ENCODE data around the gene DTNB. TPM values are rescaled to one million over a fixed set of nuclear protein-coding genes. Genes with fewer than 3 reads are reported as not detected.

The DTNB gene
- polyA plus RNA-seq, 1 of the 3 experiments (the other 2 are of a cell fraction) = 15.3 TPM

DNA sequence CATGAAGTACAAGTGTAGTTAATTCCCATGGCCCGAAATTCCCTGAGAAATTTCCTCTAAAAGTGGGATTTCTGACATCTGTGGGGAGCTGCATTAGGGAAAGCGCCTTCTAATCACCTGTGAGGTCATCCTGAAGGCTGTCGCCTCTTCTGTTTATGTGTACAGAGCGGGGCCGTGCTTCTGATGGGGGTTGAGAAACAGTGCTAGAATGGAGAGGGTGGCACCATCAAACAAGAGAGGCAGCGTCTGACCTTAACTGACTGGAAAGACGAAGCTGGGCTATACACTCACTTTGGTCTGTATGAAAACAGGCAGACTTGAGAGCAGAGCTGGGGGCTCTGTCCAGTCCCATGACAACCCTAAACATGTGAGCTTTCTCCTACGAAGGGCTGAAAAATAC, 287.5 kb downstream of the DTNB start:
- H3K4me3 ChIP-seq (ENCODE audit: low read depth in 2 of 2, low read length in 1 of 2) = no peak overlapping the region
- no peak for DNase-seq
- WGBS (ENCODE audit: low lambda C conversion rate) = 80% methylated on average over 8 of the region's 8 CpGs
- no peak overlapping the region for H2AFZ ChIP-seq (ENCODE audit: low read depth)
- no peak overlapping the region for H3K4me2 ChIP-seq
- TF ChIP-seq RFX5 (IDR thresholded peaks at IDR 0.05; ENCODE audit: low read length) (no peak), GABPA (IDR thresholded peaks at IDR 0.05; ENCODE audit: low read depth) (no peak), ELF1 (IDR thresholded peaks at IDR 0.05) (no peak), TAF1 (IDR thresholded peaks at IDR 0.05; ENCODE audit: borderline replicate concordance, low read depth, low read length) (no peak), EP300 (IDR thresholded peaks at IDR 0.05; ENCODE audit: borderline replicate concordance in 1 of 2, low read depth in 1 of 2, low read length in 1 of 2) (no peak), CHD2 (IDR thresholded peaks at IDR 0.05; ENCODE audit: low read length, partially characterized antibody) (no peak), POLR2AphosphoS5 (IDR thresholded peaks at IDR 0.05; ENCODE audit: low read depth, low read length) (no peak), FOSL2 (IDR thresholded peaks at IDR 0.05; ENCODE audit: borderline replicate concordance, low read depth) (no peak), NRF1 (IDR thresholded peaks at IDR 0.05; ENCODE audit: low read depth, low read length) (no peak), RCOR1 (IDR thresholded peaks at IDR 0.05; ENCODE audit: low read length) (no peak), RXRA (IDR thresholded peaks at IDR 0.05; ENCODE audit: borderline replicate concordance, low read depth) (no peak), FOXM1 (IDR thresholded peaks at IDR 0.05; ENCODE audit: low read depth) (no peak), MXI1 (IDR thresholded peaks at IDR 0.05; ENCODE audit: low read depth, low read length) (no peak)
- TF ChIP-seq, protein P1, sequence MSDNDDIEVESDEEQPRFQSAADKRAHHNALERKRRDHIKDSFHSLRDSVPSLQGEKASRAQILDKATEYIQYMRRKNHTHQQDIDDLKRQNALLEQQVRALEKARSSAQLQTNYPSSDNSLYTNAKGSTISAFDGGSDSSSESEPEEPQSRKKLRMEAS (IDR thresholded peaks at IDR 0.05; ENCODE audit: low read depth) = no peak
- TF ChIP-seq, protein P2, sequence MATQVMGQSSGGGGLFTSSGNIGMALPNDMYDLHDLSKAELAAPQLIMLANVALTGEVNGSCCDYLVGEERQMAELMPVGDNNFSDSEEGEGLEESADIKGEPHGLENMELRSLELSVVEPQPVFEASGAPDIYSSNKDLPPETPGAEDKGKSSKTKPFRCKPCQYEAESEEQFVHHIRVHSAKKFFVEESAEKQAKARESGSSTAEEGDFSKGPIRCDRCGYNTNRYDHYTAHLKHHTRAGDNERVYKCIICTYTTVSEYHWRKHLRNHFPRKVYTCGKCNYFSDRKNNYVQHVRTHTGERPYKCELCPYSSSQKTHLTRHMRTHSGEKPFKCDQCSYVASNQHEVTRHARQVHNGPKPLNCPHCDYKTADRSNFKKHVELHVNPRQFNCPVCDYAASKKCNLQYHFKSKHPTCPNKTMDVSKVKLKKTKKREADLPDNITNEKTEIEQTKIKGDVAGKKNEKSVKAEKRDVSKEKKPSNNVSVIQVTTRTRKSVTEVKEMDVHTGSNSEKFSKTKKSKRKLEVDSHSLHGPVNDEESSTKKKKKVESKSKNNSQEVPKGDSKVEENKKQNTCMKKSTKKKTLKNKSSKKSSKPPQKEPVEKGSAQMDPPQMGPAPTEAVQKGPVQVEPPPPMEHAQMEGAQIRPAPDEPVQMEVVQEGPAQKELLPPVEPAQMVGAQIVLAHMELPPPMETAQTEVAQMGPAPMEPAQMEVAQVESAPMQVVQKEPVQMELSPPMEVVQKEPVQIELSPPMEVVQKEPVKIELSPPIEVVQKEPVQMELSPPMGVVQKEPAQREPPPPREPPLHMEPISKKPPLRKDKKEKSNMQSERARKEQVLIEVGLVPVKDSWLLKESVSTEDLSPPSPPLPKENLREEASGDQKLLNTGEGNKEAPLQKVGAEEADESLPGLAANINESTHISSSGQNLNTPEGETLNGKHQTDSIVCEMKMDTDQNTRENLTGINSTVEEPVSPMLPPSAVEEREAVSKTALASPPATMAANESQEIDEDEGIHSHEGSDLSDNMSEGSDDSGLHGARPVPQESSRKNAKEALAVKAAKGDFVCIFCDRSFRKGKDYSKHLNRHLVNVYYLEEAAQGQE (IDR thresholded peaks at IDR 0.05; ENCODE audit: low read depth, low read length) = no peak
- H3F3A ChIP-seq (replicated peaks; ENCODE audit: insufficient read depth) = no peaks in the 10 kb centered on the region
- no peaks in the 10 kb centered on the region; a peak in 1 of 4 replicates for H3K4me1 ChIP-seq (ENCODE audit: control insufficient read depth in 1 of 2, insufficient read depth in 2 of 2, low read depth in 1 of 2, low read length in 1 of 2)
- H3K27me3 ChIP-seq (ENCODE audit: insufficient read depth) = no peaks in the 10 kb centered on the region
- H3K9me2 ChIP-seq = no peaks in the 10 kb centered on the region
- H3K79me2 ChIP-seq (ENCODE audit: insufficient read depth) = no peaks in the 10 kb centered on the region
- no peaks in the 10 kb centered on the region for H4K20me1 ChIP-seq (ENCODE audit: insufficient read depth)
- ChIA-PET CTCF (interaction anchor here (0.6 to 7.1 kb wide), 7 partner anchors 8 to 253 kb away, joined by 3 to 72 read pairs (median 3); no protein-coding TSS in a partner anchor), POLR2A (no interaction called here)
- no peak overlapping the region for H3K27ac ChIP-seq (ENCODE audit: low read depth in 2 of 2, low read length in 1 of 2)
- H3K9ac ChIP-seq = no peak overlapping the region
- no peaks in the 10 kb centered on the region for H3K9me3 ChIP-seq
- no peaks in the 10 kb centered on the region for H3K36me3 ChIP-seq (replicated peaks in 1 of 2; ENCODE audit: control insufficient read depth in 1 of 2, insufficient read depth in 2 of 2, low read length in 1 of 2)

DNA sequence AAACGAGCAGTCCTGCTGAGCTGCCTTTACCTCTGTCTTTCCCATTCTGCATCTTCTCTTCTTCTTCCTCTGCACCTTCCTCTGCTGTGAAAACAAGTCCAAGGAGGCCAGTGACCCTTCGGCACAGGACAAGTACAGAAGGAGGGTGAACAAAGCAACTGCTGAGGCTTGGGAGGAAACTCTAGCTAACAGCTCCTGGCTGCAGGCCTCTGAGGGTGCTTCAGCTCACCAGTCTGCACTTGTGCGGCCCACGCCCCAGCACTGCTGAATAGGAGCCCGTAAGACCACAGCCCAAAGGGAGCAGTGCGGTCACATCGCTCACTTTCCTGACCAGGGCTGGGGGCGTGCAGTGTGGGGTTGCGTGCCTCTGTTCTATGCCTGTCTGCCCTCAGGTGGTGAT, 289.6 kb downstream of the DTNB start:
- no peak overlapping the region for H3K4me2 ChIP-seq
- no peaks in the 10 kb centered on the region for H3K9me2 ChIP-seq
- H3K27me3 ChIP-seq (ENCODE audit: insufficient read depth) = no peaks in the 10 kb centered on the region
- H3K4me3 ChIP-seq (ENCODE audit: low read depth in 2 of 2, low read length in 1 of 2) = no peak overlapping the region
- POLR2A ChIA-PET = no interaction called here
- H3F3A ChIP-seq (replicated peaks; ENCODE audit: insufficient read depth) = no peaks in the 10 kb centered on the region
- DNase-seq = no peak
- TF ChIP-seq JUND (IDR thresholded peaks at IDR 0.05) (no peak), MXI1 (IDR thresholded peaks at IDR 0.05; ENCODE audit: low read depth, low read length) (no peak), TCF12 (IDR thresholded peaks at IDR 0.05) (no peak), SMC3 (IDR thresholded peaks at IDR 0.05; ENCODE audit: low read depth, low read length) (no peak), TEAD4 (IDR thresholded peaks at IDR 0.05; ENCODE audit: borderline replicate concordance, insufficient read depth) (no peak)
- TF ChIP-seq, protein P3, sequence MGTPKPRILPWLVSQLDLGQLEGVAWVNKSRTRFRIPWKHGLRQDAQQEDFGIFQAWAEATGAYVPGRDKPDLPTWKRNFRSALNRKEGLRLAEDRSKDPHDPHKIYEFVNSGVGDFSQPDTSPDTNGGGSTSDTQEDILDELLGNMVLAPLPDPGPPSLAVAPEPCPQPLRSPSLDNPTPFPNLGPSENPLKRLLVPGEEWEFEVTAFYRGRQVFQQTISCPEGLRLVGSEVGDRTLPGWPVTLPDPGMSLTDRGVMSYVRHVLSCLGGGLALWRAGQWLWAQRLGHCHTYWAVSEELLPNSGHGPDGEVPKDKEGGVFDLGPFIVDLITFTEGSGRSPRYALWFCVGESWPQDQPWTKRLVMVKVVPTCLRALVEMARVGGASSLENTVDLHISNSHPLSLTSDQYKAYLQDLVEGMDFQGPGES (IDR thresholded peaks at IDR 0.05; ENCODE audit: low read depth, low read length) = no peak
- H3K4me1 ChIP-seq (ENCODE audit: control insufficient read depth in 1 of 2, insufficient read depth in 2 of 2, low read depth in 1 of 2, low read length in 1 of 2) = no peaks in the 10 kb centered on the region; a peak in 1 of 4 replicates
- no peaks in the 10 kb centered on the region for H3K36me3 ChIP-seq (replicated peaks in 1 of 2; ENCODE audit: control insufficient read depth in 1 of 2, insufficient read depth in 2 of 2, low read length in 1 of 2)
- no peak overlapping the region for H3K9ac ChIP-seq
- no peak overlapping the region for H2AFZ ChIP-seq (ENCODE audit: low read depth)
- 95% methylated on average over 9 of the region's 9 CpGs for WGBS (ENCODE audit: low lambda C conversion rate)
- H3K79me2 ChIP-seq (ENCODE audit: insufficient read depth) = no peaks in the 10 kb centered on the region
- CTCF ChIA-PET = interaction anchor here (1.8 to 4.3 kb wide), 2 partner anchors 23 to 155 kb away, joined by 8 to 31 read pairs; no protein-coding TSS in a partner anchor
- H3K27ac ChIP-seq (ENCODE audit: low read depth in 2 of 2, low read length in 1 of 2) = no peak overlapping the region
- no peaks in the 10 kb centered on the region for H4K20me1 ChIP-seq (ENCODE audit: insufficient read depth)
- no peaks in the 10 kb centered on the region for H3K9me3 ChIP-seq

Measured in SK-N-SH (cell line).